H9 (cell line): ENCODE measurements around the gene PGGHG. TPM values are rescaled to one million over a fixed set of nuclear protein-coding genes. Genes with fewer than 3 reads are reported as not detected.

Source experiments
- DNase-seq: peaks from one replicate; pipeline ENCODE4 v3.0.0-alpha.2; 2017
- H2AFZ ChIP-seq: one replicate; pipeline ENCODE4 v1.6.1; 2013; ENCODE audit warnings: mild to moderate bottlenecking, low read length, control low read depth, moderate library complexity
- H2AK5ac ChIP-seq: 2 replicates; pipeline ENCODE4 v1.6.1; 2013; ENCODE audit warnings: low read length, control low read depth, mixed read lengths; ENCODE audit not compliant: insufficient read length
- H2BK120ac ChIP-seq: one replicate; pipeline ENCODE4 v1.6.1; 2013; ENCODE audit warnings: low read depth, mild to moderate bottlenecking, low read length, control low read depth, inconsistent platforms; ENCODE audit not compliant: poor library complexity, severe bottlenecking
- H2BK12ac ChIP-seq: 2 replicates; pipeline ENCODE4 v1.6.1; 2013; ENCODE audit warnings: low read length, control low read depth, mixed read lengths, low read depth; ENCODE audit not compliant: insufficient read length
- H2BK15ac ChIP-seq: 2 replicates; pipeline ENCODE4 v1.6.1; 2013; ENCODE audit warnings: low read depth, low read length, control low read depth
- H2BK20ac ChIP-seq: one replicate; pipeline ENCODE4 v1.6.1; 2013; ENCODE audit warnings: low read depth, mild to moderate bottlenecking, low read length, control low read depth, inconsistent platforms; ENCODE audit not compliant: poor library complexity, severe bottlenecking
- H2BK5ac ChIP-seq: 2 replicates; pipeline ENCODE4 v1.6.1; 2013; ENCODE audit warnings: low read length, control low read depth, mixed read lengths; ENCODE audit not compliant: insufficient read length
- H3K14ac ChIP-seq: 2 replicates; pipeline ENCODE4 v1.6.1; 2013; ENCODE audit warnings: low read length, control low read depth; ENCODE audit not compliant: insufficient read depth
- H3K18ac ChIP-seq: 2 replicates; pipeline ENCODE4 v1.6.1; 2013; ENCODE audit warnings: low read depth, mild to moderate bottlenecking, mixed read lengths, low read length, control low read depth; ENCODE audit not compliant: insufficient read length
- H3K23ac ChIP-seq: 2 replicates; pipeline ENCODE4 v1.6.1; 2013; ENCODE audit warnings: low read length, control low read depth, mixed read lengths, low read depth; ENCODE audit not compliant: insufficient read length
- H3K23me2 ChIP-seq: 2 replicates; pipeline ENCODE4 v1.6.1; 2013; ENCODE audit warnings: low read depth, mild to moderate bottlenecking, mixed read lengths, low read length, control low read depth; ENCODE audit not compliant: insufficient read length, poor library complexity, severe bottlenecking
- H3K27ac ChIP-seq: 2 replicates; pipeline ENCODE4 v1.5.1; 2013; ENCODE audit warnings: low read length, control low read depth, mixed read lengths, low read depth; ENCODE audit not compliant: insufficient read length
- H3K27me3 ChIP-seq: 2 replicates; pipeline ENCODE4 v1.6.1; 2013; ENCODE audit warnings: low read length, control low read depth, inconsistent platforms; ENCODE audit not compliant: insufficient read depth
- H3K4ac ChIP-seq: 2 replicates; pipeline ENCODE4 v1.6.1; 2013; ENCODE audit warnings: low read depth, mild to moderate bottlenecking, control low read depth, inconsistent platforms, low read length, moderate library complexity
- H3K4me1 ChIP-seq: 2 replicates; pipeline ENCODE4 v1.6.1; 2013; ENCODE audit warnings: low read length, control low read depth, inconsistent platforms; ENCODE audit not compliant: insufficient read depth
- H3K4me2 ChIP-seq: 2 replicates; pipeline ENCODE4 v1.6.1; 2013; ENCODE audit warnings: low read length, control low read depth, mixed read lengths; ENCODE audit not compliant: insufficient read length, insufficient read depth
- H3K56ac ChIP-seq: 2 replicates; pipeline ENCODE4 v1.6.1; 2013; ENCODE audit warnings: low read depth, mild to moderate bottlenecking, mixed read lengths, low read length, control low read depth; ENCODE audit not compliant: insufficient read length
- H3K79me1 ChIP-seq: 2 replicates; pipeline ENCODE4 v1.6.1; 2013; ENCODE audit warnings: low read depth, mild to moderate bottlenecking, moderate library complexity, low read length, control low read depth, inconsistent platforms; ENCODE audit not compliant: insufficient read depth, poor library complexity, severe bottlenecking
- H3K79me2 ChIP-seq: 2 replicates; pipeline ENCODE4 v1.6.1; 2013; ENCODE audit warnings: low read length, control low read depth, inconsistent platforms; ENCODE audit not compliant: insufficient read depth
- H3K9ac ChIP-seq: 2 replicates; pipeline ENCODE4 v1.6.1; 2013; ENCODE audit warnings: low read length, control low read depth, mixed read lengths; ENCODE audit not compliant: insufficient read length; ENCODE audit errors: extremely low read depth
- H3K9me3 ChIP-seq: one replicate; pipeline ENCODE4 v1.6.1; 2013; ENCODE audit warnings: low read depth, low read length, inconsistent platforms; ENCODE audit not compliant: control insufficient read depth
- H3T11ph ChIP-seq: one replicate; pipeline ENCODE4 v1.6.1; 2013; ENCODE audit warnings: mild to moderate bottlenecking, low read length, control low read depth, inconsistent platforms
- H4K20me1 ChIP-seq: one replicate; pipeline ENCODE4 v1.6.1; 2013; ENCODE audit not compliant: control insufficient read depth, insufficient read length, insufficient read depth
- H4K5ac ChIP-seq: 2 replicates; pipeline ENCODE4 v1.6.1; 2013; ENCODE audit warnings: low read depth, mild to moderate bottlenecking, mixed read lengths, low read length, control low read depth; ENCODE audit not compliant: insufficient read length
- H4K8ac ChIP-seq: replicated peaks from 2 replicates; pipeline ENCODE4 v1.6.1; 2013; ENCODE audit warnings: low read length, control low read depth, mixed read lengths, low read depth; ENCODE audit not compliant: insufficient read length
- H4K91ac ChIP-seq: 2 replicates; pipeline ENCODE4 v1.6.1; 2013; ENCODE audit warnings: low read depth, mild to moderate bottlenecking, moderate library complexity, mixed read lengths, low read length, control low read depth; ENCODE audit not compliant: insufficient read length
- H3K27ac Mint-ChIP-seq, 3 experiments: 2 replicates in 2 of 3; 3 replicates in 1 of 3; pipeline ENCODE4 v1.8.0; 2020 to 2021; ENCODE audit warnings: mixed read lengths in 3 of 3, mild to moderate bottlenecking in 1 of 3, moderate library complexity in 1 of 3
- H3K27me3 Mint-ChIP-seq: 2 replicates; pipeline ENCODE4 v1.8.0; 2021; ENCODE audit warnings: low read depth, mild to moderate bottlenecking, moderate library complexity, mixed read lengths
- H3K36me3 Mint-ChIP-seq, 3 experiments: 2 replicates in 2 of 3; 3 replicates in 1 of 3; pipeline ENCODE4 v1.8.0; 2020 to 2021; ENCODE audit warnings: low read depth in 3 of 3, mixed read lengths in 3 of 3; ENCODE audit not compliant: insufficient read depth in 1 of 3
- H3K4me1 Mint-ChIP-seq, 2 experiments: 2 replicates each; pipeline ENCODE4 v1.8.0; 2020; ENCODE audit warnings: mixed read lengths in 2 of 2
- H3K4me3 Mint-ChIP-seq, 2 experiments: 2 replicates in 1 of 2; 3 replicates in 1 of 2; pipeline ENCODE4 v1.8.0; 2020 to 2021; ENCODE audit warnings: mild to moderate bottlenecking in 2 of 2, mixed read lengths in 2 of 2, moderate library complexity in 1 of 2
- H3K9me3 Mint-ChIP-seq, 2 experiments: 2 replicates in 1 of 2; 3 replicates in 1 of 2; pipeline ENCODE4 v1.8.0; 2020; ENCODE audit warnings: mild to moderate bottlenecking in 2 of 2, mixed read lengths in 2 of 2, moderate library complexity in 1 of 2
- WGBS: extraction: QIAGEN DNeasy Blood & Tissue Kit; methylation state at CpG from one replicate; pipeline ENCODE4 v1.1.7; 2013; ENCODE audit warnings: missing lambda C conversion rate, low lambda C conversion rate, mixed read lengths; ENCODE audit not compliant: insufficient read length; ENCODE audit errors: extremely low coverage; 5-methylcytosine and 5-hydroxymethylcytosine counted together
- total RNA-seq: library from RNA; stranded (reverse); gene quantifications from 2 replicates; pipeline ENCODE4 v1.2.1, GENCODE V29; 2021
- TF ChIP-seq, protein P1 (sequence below): fragments of 200-600 bp; sonication (generic); conservative IDR thresholded peaks from 3 replicates; pipeline ENCODE4 v1.8.0; 2021; ENCODE audit warnings: antibody characterized with exemption, mild to moderate bottlenecking

PGGHG gene
- total RNA-seq, 1 experiment from 2014 or later = 58.3 TPM

DNA sequence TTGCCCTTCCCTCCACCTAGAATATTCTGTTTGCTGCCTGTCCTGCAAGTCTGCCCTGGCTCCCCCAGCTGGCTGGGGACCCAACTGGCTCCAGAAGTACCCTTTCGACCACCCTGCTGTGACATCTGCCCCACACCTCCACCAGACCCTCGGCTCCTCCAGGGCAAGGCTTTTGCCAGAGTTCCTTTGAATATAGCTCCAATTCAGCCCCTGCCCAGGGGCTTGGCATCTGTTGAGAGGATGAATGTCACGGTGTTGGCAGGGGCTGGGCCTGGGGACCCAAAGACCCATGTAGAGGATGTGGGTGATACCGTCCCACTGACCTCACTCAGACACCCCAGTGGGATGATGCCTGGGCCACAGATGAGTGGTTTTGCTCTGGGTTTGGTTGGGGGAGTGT is 6.8 kb upstream of the PGGHG start:
- TF ChIP-seq, protein P1, sequence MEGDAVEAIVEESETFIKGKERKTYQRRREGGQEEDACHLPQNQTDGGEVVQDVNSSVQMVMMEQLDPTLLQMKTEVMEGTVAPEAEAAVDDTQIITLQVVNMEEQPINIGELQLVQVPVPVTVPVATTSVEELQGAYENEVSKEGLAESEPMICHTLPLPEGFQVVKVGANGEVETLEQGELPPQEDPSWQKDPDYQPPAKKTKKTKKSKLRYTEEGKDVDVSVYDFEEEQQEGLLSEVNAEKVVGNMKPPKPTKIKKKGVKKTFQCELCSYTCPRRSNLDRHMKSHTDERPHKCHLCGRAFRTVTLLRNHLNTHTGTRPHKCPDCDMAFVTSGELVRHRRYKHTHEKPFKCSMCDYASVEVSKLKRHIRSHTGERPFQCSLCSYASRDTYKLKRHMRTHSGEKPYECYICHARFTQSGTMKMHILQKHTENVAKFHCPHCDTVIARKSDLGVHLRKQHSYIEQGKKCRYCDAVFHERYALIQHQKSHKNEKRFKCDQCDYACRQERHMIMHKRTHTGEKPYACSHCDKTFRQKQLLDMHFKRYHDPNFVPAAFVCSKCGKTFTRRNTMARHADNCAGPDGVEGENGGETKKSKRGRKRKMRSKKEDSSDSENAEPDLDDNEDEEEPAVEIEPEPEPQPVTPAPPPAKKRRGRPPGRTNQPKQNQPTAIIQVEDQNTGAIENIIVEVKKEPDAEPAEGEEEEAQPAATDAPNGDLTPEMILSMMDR = no peak
- DNase-seq = no peak
- Histone ChIP-seq H4K91ac (no peak overlapping the region), H2AK5ac (no peak overlapping the region), H2BK120ac (no peak overlapping the region), H3K14ac (no peak overlapping the region), H4K8ac (no peak overlapping the region), H3K56ac (no peak overlapping the region), H2BK5ac (no peak overlapping the region), H2BK20ac (no peak overlapping the region), H3K23ac (no peak overlapping the region), H4K5ac (no peak overlapping the region), H3K23me2 (no peaks in the 10 kb centered on the region), H3K27ac (no peak overlapping the region), H4K20me1 (no peaks in the 10 kb centered on the region), H3K9ac (no peak overlapping the region), H3K9me3 (no peaks in the 10 kb centered on the region), H3K18ac (no peak overlapping the region), H3K79me1 (no peaks in the 10 kb centered on the region), H3T11ph (no peak overlapping the region), H3K4ac (no peak overlapping the region), H3K4me1 (no peaks in the 10 kb centered on the region), H3K79me2 (no peaks in the 10 kb centered on the region), H3K27me3 (peaks cover 2% of the 10 kb centered on the region; the same call in 1 of the 2 replicates), H2BK12ac (no peak overlapping the region), H2AFZ (no peak overlapping the region), H2BK15ac (no peak overlapping the region), H3K4me2 (no peak overlapping the region)
- H3K4me1 Mint-ChIP-seq = peaks cover 28 to 34% of the 10 kb centered on the region in 2 experiments
- H3K36me3 Mint-ChIP-seq = no peaks in the 10 kb centered on the region; a peak in 2 of 7 replicates
- H3K27ac Mint-ChIP-seq = no peak overlapping the region; a peak in 2 of 7 replicates
- peaks cover 0 to 2% of the 10 kb centered on the region in 2 experiments; a peak in 1 of 5 replicates for H3K9me3 Mint-ChIP-seq
- no CpG with 5 or more reads among the region's 4 CpGs for WGBS
- peaks cover 3% of the 10 kb centered on the region for H3K27me3 Mint-ChIP-seq
- no peak overlapping the region for H3K4me3 Mint-ChIP-seq
